Fibroblast of the aortic adventitia (primary cell): ENCODE measurements around the gene MTRF1L. TPM values are rescaled to one million over a fixed set of nuclear protein-coding genes. Genes with fewer than 3 reads are reported as not detected.
"Not testable (repeated sequence)": the region's sequence is repeated elsewhere in the genome, so short reads cannot be mapped to it uniquely, and the experiment has no call there.

Experiments
- DNase-seq: peaks from one replicate; pipeline ENCODE4 v3.0.0-alpha.2; 2010; ENCODE audit warnings: low read depth
- H3K4me3 ChIP-seq: 2 replicates; pipeline ENCODE4 v1.5.1; 2011; ENCODE audit warnings: low read depth, mild to moderate bottlenecking, control low read depth, low read length, moderate library complexity
- CTCF ChIP-seq: IDR thresholded peaks from 2 replicates; pipeline ENCODE4 v1.5.1; 2011; ENCODE audit warnings: mild to moderate bottlenecking, low read length, control low read depth, inconsistent platforms; ENCODE audit not compliant: insufficient read depth
- total RNA-seq: library from RNA; depleted of rRNA; stranded (reverse); fragments of >200 nt; gene quantifications from 2 replicates; pipeline ENCODE4 v1.2.3, GENCODE V29; 2012; ENCODE audit warnings: low replicate concordance

Gene MTRF1L
- total RNA-seq, 1 donor: 28.2 TPM

- no peak for DNase-seq
- no peak overlapping the region for H3K4me3 ChIP-seq
- TF ChIP-seq CTCF: no peak
Measured at GRCh38 chr6:153013438-153013837, 10.9 kb upstream of the MTRF1L start.

- TF ChIP-seq CTCF: no peak
- no peak overlapping the region for H3K4me3 ChIP-seq
- DNase-seq: no peak
Measured at GRCh38 chr6:153012856-153013255, 10.3 kb upstream of the MTRF1L start.

- peak overlapping the region; percentile 84 for H3K4me3 ChIP-seq
- no peak for DNase-seq
- TF ChIP-seq CTCF: peak; percentile 2
Measured at GRCh38 chr6:153003366-153003690, 819 bp upstream of the MTRF1L start.

GRCh38 chr6:153001767-153002612 is 519 bp downstream of the MTRF1L start:
- peak overlapping the region; percentile 84 for H3K4me3 ChIP-seq
- TF ChIP-seq CTCF: no peak
- DNase-seq: no peak

GRCh38 chr6:153000790-153001189 is 1.7 kb downstream of the MTRF1L start:
- H3K4me3 ChIP-seq: peak overlapping the region; percentile 84
- DNase-seq: not testable (repeated sequence)

GRCh38 chr6:153000243-153000642 is 2.3 kb downstream of the MTRF1L start:
- peak overlapping the region; percentile 29 for H3K4me3 ChIP-seq
- no peak for TF ChIP-seq CTCF
- no peak for DNase-seq

GRCh38 chr6:152999538-152999937 is 3.0 kb downstream of the MTRF1L start:
- DNase-seq, H3K4me3 ChIP-seq: not testable (repeated sequence)

- H3K4me3 ChIP-seq: no peak overlapping the region
- no peak for TF ChIP-seq CTCF
- DNase-seq: no peak
Measured at GRCh38 chr6:152993847-152994246, 8.7 kb downstream of the MTRF1L start.
